GM19452 (cell line): ENCODE data around the gene MRPS34.
"Not testable (repeated sequence)": the region's sequence is repeated elsewhere in the genome, so short reads cannot be mapped to it uniquely, and the experiment has no call there.

Experiments
- ATAC-seq: cut with Tn5 transposase; IDR thresholded peaks from one replicate; pipeline ENCODE4 v1.9.1; 2021; ENCODE audit not compliant: unreplicated experiment

Gene MRPS34

GRCh38 chr16:1757714-1758461 lies 15.0 kb downstream of the MRPS34 start:
- ATAC-seq = no peak

- ATAC-seq = no peak
These were observed 18.7 kb downstream of the MRPS34 start for GRCh38 chr16:1754204-1754603.

GRCh38 chr16:1752853-1753252 lies 20.1 kb downstream of the MRPS34 start:
- ATAC-seq = no peak

GRCh38 chr16:1751946-1752345 lies 21.0 kb downstream of the MRPS34 start:
- ATAC-seq = no peak

- ATAC-seq = no peak
These were observed 23.5 kb downstream of the MRPS34 start for GRCh38 chr16:1749152-1750117.

GRCh38 chr16:1747934-1748333 lies 25.0 kb downstream of the MRPS34 start:
- ATAC-seq = no peak

GRCh38 chr16:1746693-1747195 lies 26.2 kb downstream of the MRPS34 start:
- ATAC-seq = no peak

- no peak for ATAC-seq
These were observed 26.8 kb downstream of the MRPS34 start for GRCh38 chr16:1745900-1746692.

- ATAC-seq = no peak
These were observed 27.6 kb downstream of the MRPS34 start for GRCh38 chr16:1745181-1745899.

GRCh38 chr16:1744338-1744840 lies 28.5 kb downstream of the MRPS34 start:
- ATAC-seq = no peak

GRCh38 chr16:1743376-1744337 lies 29.3 kb downstream of the MRPS34 start:
- ATAC-seq = no peak

GRCh38 chr16:1741553-1742165 lies 31.3 kb downstream of the MRPS34 start:
- no peak for ATAC-seq

GRCh38 chr16:1740781-1741490 lies 32.0 kb downstream of the MRPS34 start:
- no peak for ATAC-seq

- no peak for ATAC-seq
These were observed 32.7 kb downstream of the MRPS34 start for GRCh38 chr16:1740234-1740633.

GRCh38 chr16:1734816-1735215 lies 38.1 kb downstream of the MRPS34 start:
- no peak for ATAC-seq

GRCh38 chr16:1734123-1734522 lies 38.8 kb downstream of the MRPS34 start:
- no peak for ATAC-seq

- ATAC-seq = not testable (repeated sequence)
These were observed 40.4 kb downstream of the MRPS34 start for GRCh38 chr16:1732551-1732987.

- ATAC-seq = no peak
These were observed 40.9 kb downstream of the MRPS34 start for GRCh38 chr16:1732071-1732470.
